PC-3 (cell line): ENCODE data around the gene ABHD8. TPM values are rescaled to one million over a fixed set of nuclear protein-coding genes. Genes with fewer than 3 reads are reported as not detected.

ENCODE experiments used
- ATAC-seq: fragments of 200-7000 bp; cut with Tn5 transposase; 2 replicates; pipeline ENCODE4 v1.9.1; 2020; ENCODE audit warnings: mild to moderate bottlenecking, moderate library complexity
- BruUV-seq: library from RNA; stranded (reverse); fragments of 400-500 nt; replicated peaks from 2 replicates; lab custom pipeline; 2021; lab: Mats Ljungman, UMichigan
- CTCF ChIA-PET: fragments of 300-600 bp; sonication (Branson Sonifier 250); formaldehyde crosslinking; loops from one replicate; lab custom pipeline; 2022; ENCODE audit warnings: antibody characterized with exemption; lab: Charles Lee
- POLR2A ChIA-PET: fragments of 300-600 bp; sonication (Branson Sonifier 250); formaldehyde crosslinking; loops from one replicate; lab custom pipeline; 2022; ENCODE audit warnings: antibody characterized with exemption; ENCODE audit not compliant: unreplicated experiment; lab: Charles Lee
- DNase-seq: peaks from one replicate; pipeline ENCODE4 v3.0.0-alpha.2; 2015
- H2AFZ ChIP-seq: fragments of 300-600 bp; sonication (generic); 2 replicates; pipeline ENCODE4 v1.6.0; 2016; ENCODE audit warnings: antibody characterized with exemption, low read length
- H3F3A ChIP-seq: fragments of 300-600 bp; sonication (generic); one replicate; pipeline ENCODE4 v1.6.0; 2017; ENCODE audit warnings: antibody characterized with exemption, low read length, control low read depth, mild to moderate bottlenecking; ENCODE audit not compliant: unreplicated experiment
- H3K27ac ChIP-seq: fragments of 300-600 bp; sonication (generic); 2 replicates; pipeline ENCODE4 v1.5.1; 2016; ENCODE audit warnings: mild to moderate bottlenecking, low read length
- H3K27me3 ChIP-seq: fragments of 300-600 bp; sonication (generic); 2 replicates; pipeline ENCODE4 v1.6.1; 2016; ENCODE audit warnings: low read length, mixed read lengths
- H3K36me3 ChIP-seq: fragments of 300-600 bp; sonication (generic); 2 replicates; pipeline ENCODE4 v1.6.1; 2016; ENCODE audit warnings: low read depth, mixed run types, low read length, mixed read lengths
- H3K4me1 ChIP-seq: fragments of 300-600 bp; sonication (generic); 2 replicates; pipeline ENCODE4 v1.5.1; 2016; ENCODE audit warnings: low read length; ENCODE audit not compliant: insufficient read depth
- H3K4me2 ChIP-seq: fragments of 300-600 bp; sonication (generic); 2 replicates; pipeline ENCODE4 v1.6.0; 2016; ENCODE audit warnings: low read length
- H3K4me3 ChIP-seq: fragments of 300-600 bp; sonication (generic); 2 replicates; pipeline ENCODE4 v1.5.1; 2016; ENCODE audit warnings: mild to moderate bottlenecking, low read length, mixed read lengths
- H3K79me2 ChIP-seq: fragments of 300-600 bp; sonication (generic); 2 replicates; pipeline ENCODE4 v1.6.1; 2017; ENCODE audit warnings: low read length, mixed read lengths
- H3K9ac ChIP-seq: fragments of 300-600 bp; sonication (generic); 2 replicates; pipeline ENCODE4 v1.6.0; 2016; ENCODE audit warnings: mild to moderate bottlenecking, low read length
- H3K9me2 ChIP-seq: fragments of 300-600 bp; sonication (generic); replicated peaks from 2 replicates; pipeline ENCODE4 v1.6.1; 2016; ENCODE audit warnings: mixed run types, low read length, mixed read lengths
- H3K9me3 ChIP-seq: fragments of 300-600 bp; sonication (generic); 2 replicates; pipeline ENCODE4 v1.6.1; 2016; ENCODE audit warnings: low read length, mixed read lengths
- H4K20me1 ChIP-seq: fragments of 300-600 bp; sonication (generic); 2 replicates; pipeline ENCODE4 v1.6.1; 2016; ENCODE audit warnings: low read length, mixed read lengths
- EZH2 ChIP-seq: fragments of 300-600 bp; sonication (generic); IDR thresholded peaks from one replicate; pipeline ENCODE4 v1.6.1; 2017; ENCODE audit warnings: antibody characterized with exemption, mild to moderate bottlenecking, low read length; ENCODE audit not compliant: unreplicated experiment
- EZH2phosphoT487 ChIP-seq: fragments of 300-600 bp; sonication (generic); IDR thresholded peaks from 2 replicates; pipeline ENCODE4 v1.6.1; 2018; ENCODE audit warnings: mild to moderate bottlenecking, antibody characterized with exemption, low read length, borderline replicate concordance
- intact Hi-C: fragments of 100-400 bp; cut with micrococcal nuclease; formaldehyde crosslinking; loops from 2 replicates; pipeline ENCODE4 v1.9.0; 2023
- total RNA-seq: library from RNA; depleted of rRNA; stranded (reverse); fragments of >200 nt; gene quantifications from 2 replicates; pipeline ENCODE4 v1.2.3, GENCODE V29; 2014
- TF ChIP-seq, protein P1 (sequence below): fragments of 300-600 bp; sonication (generic); conservative IDR thresholded peaks from 2 replicates; pipeline ENCODE4 v1.5.1; 2017; ENCODE audit warnings: antibody characterized with exemption, low read depth, mild to moderate bottlenecking, low read length

Gene ABHD8
- total RNA-seq, 1 experiment from 2014 or later, result 42.4 TPM

DNA sequence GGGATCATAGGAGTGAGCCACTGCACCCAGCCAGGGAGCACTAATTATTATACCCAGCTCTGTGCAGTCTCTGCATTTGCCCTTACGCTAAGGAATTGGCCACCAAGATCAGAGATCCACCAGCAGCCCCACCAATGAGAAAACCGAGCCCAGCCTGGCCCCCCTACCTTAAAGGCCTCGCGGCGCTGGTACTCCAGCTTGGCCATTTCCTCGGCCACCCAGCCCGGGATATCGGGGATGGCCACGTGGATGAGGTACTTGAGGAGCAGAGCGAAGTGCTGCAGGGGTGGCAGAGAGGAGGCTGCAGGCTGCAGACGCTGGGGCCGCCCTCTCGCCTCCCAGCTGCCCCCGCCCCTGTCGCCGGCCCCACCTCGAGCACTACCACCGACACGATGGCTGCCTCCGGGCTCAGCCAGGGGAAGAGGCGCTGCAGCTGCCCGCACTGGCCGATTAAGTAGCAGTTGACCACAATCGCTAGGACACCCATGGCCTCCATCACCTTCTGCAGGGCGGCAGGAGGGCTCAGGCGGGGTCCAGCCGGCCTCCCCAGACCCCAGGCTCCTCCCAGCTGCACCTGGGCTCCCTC is 23.9 kb upstream of the ABHD8 start:
- Histone ChIP-seq H3K4me3 (no peak overlapping the region), H3F3A (no peaks in the 10 kb centered on the region), H3K9ac (no peak overlapping the region), H2AFZ (no peak overlapping the region), H3K36me3 (no peaks in the 10 kb centered on the region), H3K79me2 (no peaks in the 10 kb centered on the region), H3K9me2 (no peaks in the 10 kb centered on the region), H3K9me3 (no peaks in the 10 kb centered on the region), H3K4me2 (no peak overlapping the region), H4K20me1 (no peaks in the 10 kb centered on the region), H3K27ac (no peak overlapping the region), H3K4me1 (no peaks in the 10 kb centered on the region), H3K27me3 (no peaks in the 10 kb centered on the region)
- no peak for ATAC-seq
- no TSS peak for BruUV-seq
- DNase-seq, result no peak
- CTCF ChIA-PET, result no interaction called here
- POLR2A ChIA-PET, result interaction anchor here (0.7 kb wide), 1 partner anchor 22 kb away, joined by 4 read pairs; the partner anchor contains the start of gene MRPL34
- intact Hi-C loops, result no loop called here
- TF ChIP-seq, protein P1, sequence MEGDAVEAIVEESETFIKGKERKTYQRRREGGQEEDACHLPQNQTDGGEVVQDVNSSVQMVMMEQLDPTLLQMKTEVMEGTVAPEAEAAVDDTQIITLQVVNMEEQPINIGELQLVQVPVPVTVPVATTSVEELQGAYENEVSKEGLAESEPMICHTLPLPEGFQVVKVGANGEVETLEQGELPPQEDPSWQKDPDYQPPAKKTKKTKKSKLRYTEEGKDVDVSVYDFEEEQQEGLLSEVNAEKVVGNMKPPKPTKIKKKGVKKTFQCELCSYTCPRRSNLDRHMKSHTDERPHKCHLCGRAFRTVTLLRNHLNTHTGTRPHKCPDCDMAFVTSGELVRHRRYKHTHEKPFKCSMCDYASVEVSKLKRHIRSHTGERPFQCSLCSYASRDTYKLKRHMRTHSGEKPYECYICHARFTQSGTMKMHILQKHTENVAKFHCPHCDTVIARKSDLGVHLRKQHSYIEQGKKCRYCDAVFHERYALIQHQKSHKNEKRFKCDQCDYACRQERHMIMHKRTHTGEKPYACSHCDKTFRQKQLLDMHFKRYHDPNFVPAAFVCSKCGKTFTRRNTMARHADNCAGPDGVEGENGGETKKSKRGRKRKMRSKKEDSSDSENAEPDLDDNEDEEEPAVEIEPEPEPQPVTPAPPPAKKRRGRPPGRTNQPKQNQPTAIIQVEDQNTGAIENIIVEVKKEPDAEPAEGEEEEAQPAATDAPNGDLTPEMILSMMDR, result no peak
- TF ChIP-seq EZH2, result no peak
- TF ChIP-seq EZH2phosphoT487, result no peak

DNA sequence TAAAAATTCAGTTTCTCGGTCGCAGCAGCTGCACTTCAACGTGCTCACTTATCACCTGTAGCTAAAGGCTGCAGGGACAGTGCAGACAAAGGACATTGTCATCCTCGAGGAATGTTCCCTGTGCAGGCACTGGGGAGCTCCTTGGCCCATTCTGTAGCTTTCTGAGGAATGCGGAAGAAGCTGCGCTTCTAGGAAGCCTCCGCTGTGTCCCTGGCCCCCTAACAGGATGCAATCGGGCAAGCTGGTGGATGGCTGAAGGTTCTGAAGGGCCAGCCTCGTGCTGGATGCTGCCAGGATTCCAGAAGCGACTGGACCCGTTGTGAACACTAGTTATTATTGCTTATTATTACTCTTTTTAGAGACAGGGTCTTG is 23.4 kb upstream of the ABHD8 start:
- intact Hi-C loops, result no loop called here
- H2AFZ ChIP-seq, result no peak overlapping the region

More for the DNA sequence above, 23.4 kb upstream of the ABHD8 start:
- Histone ChIP-seq H3K27me3 (no peaks in the 10 kb centered on the region), H3K4me3 (no peak overlapping the region), H3K9me2 (no peaks in the 10 kb centered on the region), H3K4me2 (no peak overlapping the region), H3F3A (no peaks in the 10 kb centered on the region), H3K27ac (no peak overlapping the region), H3K4me1 (no peaks in the 10 kb centered on the region), H4K20me1 (no peaks in the 10 kb centered on the region), H3K79me2 (no peaks in the 10 kb centered on the region), H3K9ac (no peak overlapping the region), H3K36me3 (no peaks in the 10 kb centered on the region), H3K9me3 (no peaks in the 10 kb centered on the region)
- no peak for ATAC-seq
- ChIA-PET POLR2A (no interaction called here), CTCF (no interaction called here)
- TF ChIP-seq EZH2phosphoT487 (no peak), EZH2 (no peak)
- TF ChIP-seq, protein P1, result no peak
- BruUV-seq, result no TSS peak
- no peak for DNase-seq
